NCI-H128 (cell line): ENCODE data around the gene LHX6.

Source experiments
- DNase-seq: peaks from one replicate; lab custom pipeline; 2025; ENCODE audit not compliant: unreplicated experiment; lab: John Stamatoyannopoulos, UW

LHX6 gene

GRCh38 chr9:122216798-122217418 is 11.8 kb downstream of the LHX6 start:
- DNase-seq: no peak

GRCh38 chr9:122216138-122216797 is 12.5 kb downstream of the LHX6 start:
- DNase-seq: no peak

DNA sequence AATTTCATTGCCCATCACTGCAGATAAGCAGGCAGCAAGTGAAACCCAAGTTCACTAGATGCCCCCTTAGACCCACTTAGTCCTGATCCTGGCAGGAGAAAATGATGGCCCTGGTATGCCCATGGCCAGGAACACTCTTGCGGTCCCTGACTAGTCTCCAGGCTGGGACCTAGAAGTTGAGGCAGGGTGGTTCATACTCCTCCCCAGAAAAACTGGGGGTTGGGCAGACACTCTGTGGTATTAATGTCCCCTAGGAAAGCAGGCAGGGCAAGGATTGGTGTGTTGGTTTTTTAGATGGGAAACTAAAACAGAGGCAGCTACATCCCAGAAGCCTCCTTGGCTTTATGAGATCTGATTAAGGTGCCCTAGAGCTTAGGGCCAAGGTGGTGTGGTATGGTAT is 13.1 kb downstream of the LHX6 start:
- no peak for DNase-seq

DNA sequence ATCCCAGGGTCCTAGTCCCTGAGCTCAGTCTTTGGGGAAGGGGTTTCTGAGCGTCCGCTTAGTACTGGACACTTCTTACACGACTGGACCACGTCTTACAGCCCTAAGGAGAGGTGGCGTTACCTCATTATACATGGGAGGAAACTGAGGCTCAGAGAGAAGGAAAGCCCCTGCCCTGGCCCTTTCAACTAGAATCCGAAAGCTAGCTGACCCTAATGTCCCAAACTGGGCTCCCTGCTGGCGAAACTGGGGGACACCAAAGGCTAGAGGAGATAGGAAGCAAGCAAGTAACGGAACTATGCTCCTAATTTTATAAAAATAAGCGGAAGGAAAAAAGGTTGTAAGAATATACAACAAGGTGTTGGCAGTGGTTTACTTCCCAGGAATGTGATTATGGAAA is 14.2 kb downstream of the LHX6 start:
- DNase-seq: no peak

DNA sequence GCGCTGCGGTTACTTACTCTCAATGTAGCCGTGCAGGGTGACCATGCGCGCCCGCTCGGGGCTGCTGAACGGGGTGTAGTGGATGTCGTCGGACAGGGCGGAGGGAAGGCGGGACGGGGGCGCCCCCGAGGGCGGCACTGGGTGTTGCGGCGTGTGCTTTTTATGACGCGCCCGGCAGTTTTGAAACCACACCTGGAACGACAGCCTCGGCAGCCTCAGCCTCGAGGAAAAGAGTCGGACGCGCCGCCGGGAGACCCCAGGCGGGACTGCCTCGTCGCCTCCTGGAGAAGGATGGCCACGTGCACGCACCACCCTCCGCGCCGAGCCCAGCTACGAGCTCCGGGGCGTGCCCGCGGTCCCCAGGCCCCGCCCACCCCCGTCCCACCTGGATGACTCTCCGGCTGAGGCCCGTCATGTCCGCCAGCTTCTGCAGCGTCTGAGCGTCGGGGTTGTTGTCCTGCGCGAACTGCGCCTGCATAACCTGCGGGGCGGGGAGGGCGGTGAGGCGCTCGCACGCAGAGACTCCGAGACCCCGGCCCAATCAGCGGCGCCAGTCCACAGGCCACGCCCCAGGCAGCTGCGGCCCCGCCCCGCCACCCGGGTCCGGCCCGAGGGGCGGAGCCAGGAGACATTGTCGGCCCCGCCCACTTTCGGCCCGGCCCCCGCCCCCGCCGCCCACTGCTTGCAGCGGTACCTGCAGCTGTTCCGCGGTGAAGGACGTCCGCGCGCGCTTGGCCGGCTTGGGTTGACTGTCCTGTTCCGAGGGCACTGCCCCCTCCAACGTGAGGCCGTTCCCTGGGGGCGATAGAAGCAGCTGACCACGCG is 15.0 kb downstream of the LHX6 start:
- DNase-seq: peak; percentile 81

DNA sequence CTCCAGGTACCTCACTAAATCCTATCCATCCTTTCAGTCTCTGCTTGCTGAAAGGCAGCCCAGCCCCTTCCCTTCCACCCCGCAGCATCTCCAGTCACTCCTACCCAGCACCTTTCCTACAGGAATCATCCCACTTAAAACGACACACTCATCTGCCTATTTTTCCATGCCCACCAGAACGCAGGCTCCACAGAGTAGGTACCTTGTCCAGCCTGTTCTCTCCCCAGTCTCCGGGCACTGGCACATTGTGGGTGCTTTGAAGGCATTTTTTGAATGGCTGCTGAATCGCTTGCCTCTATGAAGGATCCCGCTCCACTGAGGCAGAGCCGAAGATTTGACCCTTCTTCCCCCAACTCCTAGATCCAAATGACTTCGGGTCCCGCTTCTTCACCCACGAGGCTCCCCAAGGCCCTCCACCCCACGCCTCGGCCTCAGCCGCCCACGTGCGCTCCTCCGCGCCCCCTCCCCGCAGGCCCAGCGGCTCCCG is 15.6 kb downstream of the LHX6 start:
- no peak for DNase-seq

GRCh38 chr9:122212473-122213004 is 16.2 kb downstream of the LHX6 start:
- no peak for DNase-seq

GRCh38 chr9:122209451-122209850 is 19.3 kb downstream of the LHX6 start:
- DNase-seq: no peak

DNA sequence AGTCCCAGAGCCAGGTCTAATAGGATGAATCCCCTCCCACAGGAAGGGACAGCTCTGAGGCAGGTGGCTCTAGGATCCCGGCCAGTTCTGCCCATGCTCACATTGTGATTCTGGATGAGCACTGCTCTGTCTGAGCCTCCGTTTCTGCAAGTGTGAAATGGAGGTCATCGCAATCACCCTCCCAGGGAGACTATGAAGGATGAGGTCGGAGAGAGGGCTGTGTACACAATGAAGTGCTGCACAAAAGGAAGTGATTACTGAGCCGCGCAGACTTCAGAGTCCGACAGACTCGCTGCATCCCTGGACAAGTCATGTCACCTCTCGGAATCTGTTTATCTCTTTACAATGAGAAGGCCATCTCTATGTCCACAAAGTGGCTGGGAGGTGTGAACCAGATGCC is 21.7 kb downstream of the LHX6 start:
- DNase-seq: no peak

DNA sequence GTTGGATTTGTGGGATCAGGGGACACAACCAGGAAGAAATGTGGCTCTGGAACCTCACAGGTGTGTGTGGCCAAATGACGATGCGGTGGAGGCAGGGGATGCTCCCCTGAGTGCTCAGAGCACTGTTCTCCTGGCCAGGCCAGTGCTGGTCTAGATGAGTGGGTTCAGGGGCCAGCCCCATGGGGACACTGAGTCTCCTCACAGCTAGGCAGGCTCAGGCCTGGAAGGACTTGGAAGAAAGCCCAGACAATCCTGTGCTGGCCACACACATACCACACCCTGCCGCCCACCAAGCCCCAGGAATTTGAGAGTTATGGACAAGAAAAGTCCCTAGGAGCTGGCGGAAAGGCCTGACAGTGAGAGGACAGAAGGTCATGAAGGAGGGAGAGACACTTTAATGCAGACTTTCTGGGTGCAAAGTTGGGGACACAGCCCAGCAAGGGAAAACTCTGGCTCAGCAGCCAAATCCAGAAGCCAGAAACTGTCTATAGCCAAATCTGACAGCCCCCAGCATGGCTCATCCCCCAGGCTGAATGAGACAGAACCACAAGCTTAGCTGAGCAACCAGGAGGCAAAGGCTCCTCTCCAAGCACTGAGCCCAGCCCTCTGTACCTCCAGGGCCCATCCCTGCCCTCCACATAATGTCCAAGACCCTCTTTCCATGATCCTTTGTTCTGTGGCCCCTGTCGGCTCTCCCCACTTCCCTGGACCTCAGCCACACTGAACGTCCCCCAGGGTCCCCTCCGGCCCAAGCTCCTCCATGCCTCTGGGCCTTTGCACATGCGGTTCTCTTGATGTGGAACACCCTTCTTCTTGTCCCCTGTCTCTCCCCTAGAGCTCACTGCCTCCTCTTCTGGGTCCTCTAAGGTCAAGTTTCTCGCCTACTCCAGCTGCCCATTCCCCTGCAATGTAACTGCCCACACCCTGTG is 22.4 kb downstream of the LHX6 start:
- no peak for DNase-seq

DNA sequence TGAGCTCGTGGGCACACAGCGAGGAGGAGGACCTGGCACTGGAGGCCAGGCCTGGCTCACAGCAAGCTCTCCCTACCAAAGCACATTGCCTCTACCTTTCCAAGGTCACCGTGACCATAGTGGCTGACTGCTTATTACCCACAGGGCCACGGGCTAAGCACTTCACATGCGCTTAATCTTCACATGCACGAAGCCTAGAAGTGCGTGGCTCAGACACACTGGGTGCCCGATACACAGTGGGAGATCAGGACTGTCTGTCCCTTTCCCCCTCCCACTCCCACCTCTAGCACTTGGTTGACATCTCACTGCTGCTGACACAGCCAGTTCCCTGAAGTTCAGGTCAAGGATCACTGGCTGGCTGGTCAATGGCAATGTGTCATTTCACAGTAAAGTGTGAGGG is 23.6 kb downstream of the LHX6 start:
- no peak for DNase-seq

DNA sequence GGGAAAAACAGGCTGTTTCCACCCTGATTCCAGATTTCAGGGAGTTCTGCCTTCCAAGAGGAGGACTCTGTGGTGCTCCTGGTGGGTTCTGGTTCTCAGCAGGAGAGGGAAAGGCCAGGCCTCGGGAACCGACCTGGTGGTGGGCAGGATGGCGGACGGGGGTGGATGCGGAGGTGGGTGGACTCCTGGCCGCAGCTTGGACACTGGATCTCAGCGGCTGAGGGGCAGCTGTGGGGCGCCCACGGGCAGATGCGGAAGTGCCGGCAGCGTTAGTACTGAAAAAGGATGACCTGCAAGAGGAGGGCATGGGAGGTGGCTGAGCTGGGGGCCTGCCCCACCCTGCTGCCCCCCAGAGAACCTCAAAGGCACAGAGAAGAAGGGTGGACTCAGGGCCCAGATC is 24.3 kb downstream of the LHX6 start:
- no peak for DNase-seq

DNA sequence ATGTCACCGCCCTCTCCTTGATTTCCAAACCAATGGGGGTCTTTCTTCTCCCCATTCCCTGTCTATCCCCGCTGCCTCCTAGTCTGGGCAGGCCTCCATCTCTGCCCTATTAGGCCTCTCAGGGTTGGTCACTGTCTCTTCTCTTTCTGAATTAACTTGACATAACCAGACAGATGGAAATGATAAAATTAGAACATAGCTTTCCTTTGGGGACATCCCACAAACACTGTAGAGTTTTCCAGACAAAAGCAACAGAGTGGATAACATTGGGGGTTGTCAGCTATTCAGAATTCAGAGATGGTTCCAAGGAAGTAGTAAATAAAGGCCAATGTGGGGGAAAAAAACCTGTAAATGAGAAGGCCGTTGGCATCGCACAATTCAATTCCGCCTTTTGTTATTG is 24.7 kb downstream of the LHX6 start:
- no peak for DNase-seq

DNA sequence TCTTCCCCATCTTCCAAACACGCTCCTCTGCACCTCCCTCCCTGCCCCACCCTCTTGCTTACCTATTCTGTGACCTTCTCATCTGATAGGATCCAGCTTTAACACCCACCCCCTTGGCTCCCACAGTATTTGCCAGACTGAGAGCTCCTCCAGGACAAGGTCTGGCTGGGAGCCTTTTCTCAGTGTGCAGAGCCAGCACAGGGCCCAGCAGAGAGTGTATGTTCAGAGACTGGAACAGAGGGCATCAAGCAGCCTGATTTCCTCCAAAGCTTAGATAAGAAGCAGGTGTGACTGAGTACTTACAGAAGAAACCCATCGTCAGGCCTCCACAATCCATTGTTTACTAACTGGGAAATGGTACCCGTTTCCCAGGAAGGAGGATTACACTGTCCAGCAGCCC is 26.6 kb downstream of the LHX6 start:
- DNase-seq: no peak

GRCh38 chr9:122201641-122202040 is 27.1 kb downstream of the LHX6 start:
- DNase-seq: no peak

- no peak for DNase-seq
These were observed 27.7 kb downstream of the LHX6 start for GRCh38 chr9:122200960-122201595.

DNA sequence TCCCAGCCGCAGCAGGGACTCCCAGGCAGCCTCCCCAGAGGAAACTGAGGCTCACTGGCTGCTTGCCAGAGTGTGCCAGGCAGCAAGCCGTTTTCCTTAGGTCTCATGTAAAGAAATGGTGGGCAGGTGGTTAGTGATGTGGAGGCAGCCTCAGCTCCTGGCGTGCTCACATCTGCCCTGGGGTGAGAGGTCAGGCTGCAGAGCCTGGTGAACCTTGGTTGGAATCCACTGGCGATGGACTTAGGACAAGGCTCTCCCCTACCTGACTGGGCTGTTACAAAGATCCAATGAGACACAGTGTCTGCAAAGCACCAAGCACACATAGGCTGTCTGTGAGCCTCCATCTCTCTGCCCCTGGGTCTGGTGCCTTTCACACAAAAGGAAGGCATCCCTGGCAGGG is 30.9 kb downstream of the LHX6 start:
- DNase-seq: no peak

GRCh38 chr9:122197426-122197825 is 31.3 kb downstream of the LHX6 start:
- peak; percentile 64 for DNase-seq

- no peak for DNase-seq
These were observed 32.9 kb downstream of the LHX6 start for GRCh38 chr9:122195875-122196274.

DNA sequence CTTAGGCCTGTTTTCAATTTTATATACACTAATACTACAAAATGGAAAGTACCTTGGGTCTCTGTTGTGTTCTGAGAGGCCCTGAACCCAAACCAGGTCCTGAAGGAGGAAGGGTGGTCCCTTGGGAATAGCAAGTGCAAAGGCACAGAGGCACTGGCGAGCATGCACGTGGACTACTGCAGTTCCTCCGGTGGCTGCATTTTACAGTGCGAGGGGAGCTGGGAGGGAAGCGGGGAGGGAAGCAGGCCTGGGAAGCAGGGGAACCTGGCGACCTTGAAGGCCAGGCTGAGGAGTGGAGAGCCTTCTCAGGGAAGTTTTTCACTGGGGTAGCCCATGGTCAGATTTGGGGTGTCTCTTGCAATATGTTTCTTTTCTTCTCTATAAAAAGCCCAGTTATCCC is 35.1 kb downstream of the LHX6 start:
- no peak for DNase-seq
